ENCODE results near the gene ALKBH5.

- TF ChIP-seq CTCF (IDR thresholded peaks at IDR 0.05) (no peak), POLR2A (IDR thresholded peaks at IDR 0.05) (no peak)
Observed at GRCh38 chr17:18191967-18192366, 8.3 kb downstream of the ALKBH5 start.
